ENCODE data around the gene ALKBH1. TPM values are rescaled to one million over a fixed set of nuclear protein-coding genes. Genes with fewer than 3 reads are reported as not detected.

The ALKBH1 gene
- total and polyA plus RNA-seq, 9 of the 15 experiments (the other 6 are each of a cell fraction or from before 2014, with no cell fraction given), result 5.3 to 19.4 (median 10.7) TPM

DNA sequence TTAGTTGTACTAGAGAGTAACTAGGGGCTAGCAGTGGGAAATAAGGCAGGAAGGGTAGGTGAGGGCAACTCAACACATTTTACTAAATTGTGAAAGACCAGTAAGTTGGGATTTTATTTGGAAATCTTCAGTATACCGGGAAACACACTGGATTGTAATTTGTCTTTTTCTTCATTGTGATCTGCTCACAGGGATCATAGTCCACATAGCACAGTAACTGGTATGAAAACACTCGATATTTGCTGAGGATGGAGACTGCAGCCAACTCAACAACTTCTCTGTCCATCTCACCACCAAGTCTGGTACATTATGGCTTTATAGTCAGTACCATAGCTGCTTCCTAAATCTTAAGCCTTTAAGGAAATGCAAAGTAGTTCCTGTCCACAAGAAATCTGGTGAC lies 2.5 kb upstream of the ALKBH1 start:
- H3K27ac ChIP-seq (ENCODE audit: extremely low read depth, low read depth, low read length), result no peak overlapping the region
- no peak for DNase-seq (ENCODE audit: extremely low read depth in 1 of 4, low spot score in 3 of 4)
- no peak overlapping the region for H3K9ac ChIP-seq (ENCODE audit: insufficient read depth in 1 of 2, low read depth in 2 of 2, low read length in 2 of 2)
- H3K36me3 ChIP-seq (ENCODE audit: control insufficient read depth, insufficient read depth, low read length), result peaks cover 65% of the 10 kb centered on the region
- H4K20me1 ChIP-seq (replicated peaks; ENCODE audit: control insufficient read depth, insufficient read depth, low read length), result 0 out of 2 replicates have a peak, but pooled peaks cover 2% of the 10 kb centered on the region
- WGBS (ENCODE audit: insufficient coverage, low coverage, missing lambda C conversion rate), result 82% methylated on average over 2 of the region's 2 CpGs
- in situ Hi-C loops (cut with MboI), result no loop called here
- no peaks in the 10 kb centered on the region for H3K9me3 ChIP-seq (replicated peaks; ENCODE audit: control insufficient read depth, insufficient read depth, low read depth, low read length)
- no peak for ATAC-seq
- H3K4me2 ChIP-seq (ENCODE audit: insufficient read depth, low read length), result peak overlapping the region; percentile 99; the same call in 1 of the 2 replicates
- ChIA-PET POLR2A (interaction anchor here (2.4 kb wide), 1 partner anchor 10 kb away, joined by 11 read pairs; no protein-coding TSS in a partner anchor), CTCF (ENCODE audit: low intra/inter-chr PET ratio) (no interaction called here)
- no peak overlapping the region for H2AFZ ChIP-seq (ENCODE audit: low read depth, low read length)
- no peaks in the 10 kb centered on the region for H3K9me1 ChIP-seq (ENCODE audit: control insufficient read depth, insufficient read depth, low read length)
- intact Hi-C loops (cut with micrococcal nuclease), result no loop called here
- no peaks in the 10 kb centered on the region for H3K27me3 ChIP-seq (ENCODE audit: control insufficient read depth in 2 of 2, insufficient read depth in 2 of 2, low read length in 2 of 2)
- peaks cover 88% of the 10 kb centered on the region for H3K79me2 ChIP-seq (ENCODE audit: control insufficient read depth, insufficient read depth, low read length)
- peaks cover 0 to 6% of the 10 kb centered on the region in 2 experiments; a peak in 2 of 5 replicates for H3K4me1 ChIP-seq (replicated peaks in 1 of 2; ENCODE audit: control insufficient read depth in 2 of 2, insufficient read depth in 2 of 2, low read length in 2 of 2)
- no TSS peak for BruUV-seq (replicated peaks)
- FAIRE-seq, result no peak
- H3K4me3 ChIP-seq, result peak overlapping the region; percentile 82; the same call in 1 of the 2 replicates
- TF ChIP-seq ZBTB43 (CRISPR knock-in tag; IDR thresholded peaks at IDR 0.05) (no peak), SAP30 (IDR thresholded peaks at IDR 0.05; ENCODE audit: borderline replicate concordance, insufficient read depth, low read depth, low read length, poor library complexity, severe bottlenecking) (no peak), ZSCAN29 (IDR thresholded peaks at IDR 0.05) (no peak), ELF1 (tag; IDR thresholded peaks at IDR 0.05) (no peak), CHCHD3 (CRISPR knock-in tag; IDR thresholded peaks at IDR 0.05) (no peak), CUX1 (CRISPR knock-in tag; IDR thresholded peaks at IDR 0.05) (no peak), IRF2 (CRISPR knock-in tag; IDR thresholded peaks at IDR 0.05) (no peak), SUPT5H (IDR thresholded peaks at IDR 0.05) (no peak)
- TF ChIP-seq, protein P1, sequence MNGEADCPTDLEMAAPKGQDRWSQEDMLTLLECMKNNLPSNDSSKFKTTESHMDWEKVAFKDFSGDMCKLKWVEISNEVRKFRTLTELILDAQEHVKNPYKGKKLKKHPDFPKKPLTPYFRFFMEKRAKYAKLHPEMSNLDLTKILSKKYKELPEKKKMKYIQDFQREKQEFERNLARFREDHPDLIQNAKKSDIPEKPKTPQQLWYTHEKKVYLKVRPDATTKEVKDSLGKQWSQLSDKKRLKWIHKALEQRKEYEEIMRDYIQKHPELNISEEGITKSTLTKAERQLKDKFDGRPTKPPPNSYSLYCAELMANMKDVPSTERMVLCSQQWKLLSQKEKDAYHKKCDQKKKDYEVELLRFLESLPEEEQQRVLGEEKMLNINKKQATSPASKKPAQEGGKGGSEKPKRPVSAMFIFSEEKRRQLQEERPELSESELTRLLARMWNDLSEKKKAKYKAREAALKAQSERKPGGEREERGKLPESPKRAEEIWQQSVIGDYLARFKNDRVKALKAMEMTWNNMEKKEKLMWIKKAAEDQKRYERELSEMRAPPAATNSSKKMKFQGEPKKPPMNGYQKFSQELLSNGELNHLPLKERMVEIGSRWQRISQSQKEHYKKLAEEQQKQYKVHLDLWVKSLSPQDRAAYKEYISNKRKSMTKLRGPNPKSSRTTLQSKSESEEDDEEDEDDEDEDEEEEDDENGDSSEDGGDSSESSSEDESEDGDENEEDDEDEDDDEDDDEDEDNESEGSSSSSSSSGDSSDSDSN (IDR thresholded peaks at IDR 0.05; ENCODE audit: borderline replicate concordance in 1 of 2, low read depth in 2 of 2, low read length in 2 of 2), result no peak
- TF ChIP-seq, protein P2, sequence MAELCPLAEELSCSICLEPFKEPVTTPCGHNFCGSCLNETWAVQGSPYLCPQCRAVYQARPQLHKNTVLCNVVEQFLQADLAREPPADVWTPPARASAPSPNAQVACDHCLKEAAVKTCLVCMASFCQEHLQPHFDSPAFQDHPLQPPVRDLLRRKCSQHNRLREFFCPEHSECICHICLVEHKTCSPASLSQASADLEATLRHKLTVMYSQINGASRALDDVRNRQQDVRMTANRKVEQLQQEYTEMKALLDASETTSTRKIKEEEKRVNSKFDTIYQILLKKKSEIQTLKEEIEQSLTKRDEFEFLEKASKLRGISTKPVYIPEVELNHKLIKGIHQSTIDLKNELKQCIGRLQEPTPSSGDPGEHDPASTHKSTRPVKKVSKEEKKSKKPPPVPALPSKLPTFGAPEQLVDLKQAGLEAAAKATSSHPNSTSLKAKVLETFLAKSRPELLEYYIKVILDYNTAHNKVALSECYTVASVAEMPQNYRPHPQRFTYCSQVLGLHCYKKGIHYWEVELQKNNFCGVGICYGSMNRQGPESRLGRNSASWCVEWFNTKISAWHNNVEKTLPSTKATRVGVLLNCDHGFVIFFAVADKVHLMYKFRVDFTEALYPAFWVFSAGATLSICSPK (IDR thresholded peaks at IDR 0.05; ENCODE audit: borderline replicate concordance), result no peak

Measured in K562 (cell line).